Naive thymus-derived CD4-positive, alpha-beta T cell (primary cell): ENCODE measurements around the gene SLC8A2. TPM values are rescaled to one million over a fixed set of nuclear protein-coding genes. Genes with fewer than 3 reads are reported as not detected.

Experiments used
- ATAC-seq: fragments of 150-1000 bp; cut with Tn5 transposase; 2 replicates; pipeline ENCODE4 v1.10.0; 2021; ENCODE audit warnings: mild to moderate bottlenecking, moderate library complexity
- CTCF ChIA-PET: fragments of 350-600 bp; sonication (Branson Sonifier 250); formaldehyde crosslinking; loops from one replicate; lab custom pipeline; 2021; ENCODE audit warnings: antibody characterized with exemption; lab: Charles Lee
- POLR2A ChIA-PET: fragments of 350-600 bp; sonication (Branson Sonifier 250); formaldehyde crosslinking; loops from one replicate; lab custom pipeline; 2021; ENCODE audit warnings: antibody characterized with exemption, inconsistent platforms; lab: Charles Lee
- DNase-seq, 9 donors: peaks; one replicate each; pipeline versions ENCODE4 v3.0.0 to v3.0.0-alpha.2; 2020 to 2022; ENCODE audit warnings: mixed read lengths in 1 of 9
- H3K27ac ChIP-seq: one replicate; pipeline ENCODE4 v1.7.0; 2013; ENCODE audit warnings: mild to moderate bottlenecking, low read depth, low read length, moderate library complexity
- H3K27me3 ChIP-seq, 2 donors: one replicate each; pipeline ENCODE4 v1.7.0; 2013; ENCODE audit warnings: low read length in 2 of 2, mild to moderate bottlenecking in 2 of 2, moderate library complexity in 2 of 2; ENCODE audit not compliant: control insufficient read depth in 2 of 2, insufficient read depth in 2 of 2
- H3K36me3 ChIP-seq, 3 experiments: 1 replicate in 2 of 3; 2 replicates in 1 of 3; pipeline ENCODE4 v1.7.0; 2013; ENCODE audit warnings: low read length in 3 of 3, mild to moderate bottlenecking in 3 of 3, moderate library complexity in 1 of 3; ENCODE audit not compliant: insufficient read depth in 3 of 3, control insufficient read depth in 2 of 3
- H3K4me1 ChIP-seq, 2 donors: one replicate each; pipeline ENCODE4 v1.7.0; 2013; ENCODE audit warnings: low read length in 2 of 2, mild to moderate bottlenecking in 2 of 2, moderate library complexity in 1 of 2; ENCODE audit not compliant: control insufficient read depth in 2 of 2, insufficient read depth in 2 of 2
- H3K4me3 ChIP-seq: 2 replicates; pipeline ENCODE4 v1.7.0; 2013; ENCODE audit warnings: mild to moderate bottlenecking, low read length
- H3K9me3 ChIP-seq, 3 experiments: 1 replicate in 2 of 3; 2 replicates in 1 of 3; pipeline ENCODE4 v1.7.0; 2013; ENCODE audit warnings: low read length in 3 of 3; ENCODE audit not compliant: control insufficient read depth in 2 of 3
- H3K27ac Mint-ChIP-seq, 9 donors: one replicate each; pipeline ENCODE4 v1.8.0; 2020 to 2022; ENCODE audit warnings: mixed read lengths in 9 of 9, mild to moderate bottlenecking in 8 of 9, moderate library complexity in 5 of 9, inconsistent platforms in 2 of 9
- H3K27me3 Mint-ChIP-seq, 5 donors: one replicate each; pipeline ENCODE4 v1.8.0; 2021 to 2022; ENCODE audit warnings: mixed read lengths in 5 of 5, mild to moderate bottlenecking in 1 of 5
- H3K36me3 Mint-ChIP-seq, 5 donors: one replicate each; pipeline ENCODE4 v1.8.0; 2020 to 2022; ENCODE audit warnings: mixed read lengths in 5 of 5, mild to moderate bottlenecking in 3 of 5, inconsistent platforms in 1 of 5
- H3K4me1 Mint-ChIP-seq, 7 donors: one replicate each; pipeline ENCODE4 v1.8.0; 2020 to 2022; ENCODE audit warnings: mixed read lengths in 7 of 7, mild to moderate bottlenecking in 3 of 7, inconsistent platforms in 1 of 7
- H3K4me3 Mint-ChIP-seq, 10 donors: one replicate each; pipeline ENCODE4 v1.8.0; 2020 to 2022; ENCODE audit warnings: mild to moderate bottlenecking in 10 of 10, mixed read lengths in 10 of 10, moderate library complexity in 6 of 10, inconsistent platforms in 2 of 10
- H3K9me3 Mint-ChIP-seq, 11 donors: one replicate each; pipeline ENCODE4 v1.8.0; 2020 to 2022; ENCODE audit warnings: mixed read lengths in 11 of 11, mild to moderate bottlenecking in 4 of 11, inconsistent platforms in 1 of 11, moderate library complexity in 1 of 11
- intact Hi-C, 2 donors: fragments of 100-400 bp; cut with micrococcal nuclease; formaldehyde crosslinking; loops; one replicate each; pipeline ENCODE4 v1.15.1; 2023
- polyA plus RNA-seq, 2 donors: library from polyadenylated mRNA; unstranded; fragments of 300-500 nt; fragmentation: Illumina TruSeq; gene quantifications; one replicate each; pipeline ENCODE4 v1.2.3, GENCODE V29; 2021
- total RNA-seq, 6 experiments: library from RNA in 5 of 6; stranded (reverse) in 5 of 6; gene quantifications; 1 replicate in 5 of 6; 2 replicates in 1 of 6; pipeline ENCODE4 v1.2.3 and lab custom pipeline; 2021 to 2026

Gene SLC8A2
- total and polyA plus RNA-seq, 7 experiments from 2014 or later: 0.05 to 0.19 (median 0.19) TPM; not detected in 4

DNA sequence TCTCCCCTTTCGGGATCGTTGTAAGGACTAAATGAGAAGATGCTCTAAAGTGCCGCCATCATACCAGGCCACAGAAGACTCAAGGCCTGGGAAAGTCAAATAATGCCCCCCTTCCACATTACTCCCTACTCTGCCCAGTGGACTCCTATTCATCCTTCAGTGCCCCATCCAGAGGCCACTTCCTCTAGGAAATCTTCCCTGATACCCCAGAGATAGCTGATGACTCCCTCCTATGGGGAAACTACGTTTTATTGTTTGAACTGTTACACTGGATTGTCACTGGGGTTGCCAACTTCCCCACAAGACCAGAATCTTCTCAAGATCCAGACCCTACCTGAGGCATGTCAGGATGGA, 66.5 kb downstream of the SLC8A2 start:
- H3K27ac ChIP-seq: no peak overlapping the region
- peak overlapping the region in 1 of 9 donors; percentile 76 for H3K27ac Mint-ChIP-seq
- H3K4me1 Mint-ChIP-seq: peaks cover 0 to 7% (median 0%) of the 10 kb centered on the region in 7 donors
- no peaks in the 10 kb centered on the region for H3K36me3 ChIP-seq
- peaks cover 30 to 61% (median 52%) of the 10 kb centered on the region in 5 donors for H3K27me3 Mint-ChIP-seq
- no peaks in the 10 kb centered on the region for H3K9me3 ChIP-seq
- H3K36me3 Mint-ChIP-seq: peaks cover 0 to 10% (median 5%) of the 10 kb centered on the region in 5 donors
- ATAC-seq (no peak), DNase-seq (no peak)
- intact Hi-C loops: no loop called here
- H3K4me3 ChIP-seq: no peak overlapping the region
- H3K9me3 Mint-ChIP-seq: peaks cover 0 to 10% (median 2%) of the 10 kb centered on the region in 11 donors
- H3K4me1 ChIP-seq: no peaks in the 10 kb centered on the region
- POLR2A ChIA-PET: no interaction called here
- no peak overlapping the region for H3K4me3 Mint-ChIP-seq
- peaks cover 0 to 2% of the 10 kb centered on the region in 2 donors for H3K27me3 ChIP-seq
- CTCF ChIA-PET: no interaction called here

DNA sequence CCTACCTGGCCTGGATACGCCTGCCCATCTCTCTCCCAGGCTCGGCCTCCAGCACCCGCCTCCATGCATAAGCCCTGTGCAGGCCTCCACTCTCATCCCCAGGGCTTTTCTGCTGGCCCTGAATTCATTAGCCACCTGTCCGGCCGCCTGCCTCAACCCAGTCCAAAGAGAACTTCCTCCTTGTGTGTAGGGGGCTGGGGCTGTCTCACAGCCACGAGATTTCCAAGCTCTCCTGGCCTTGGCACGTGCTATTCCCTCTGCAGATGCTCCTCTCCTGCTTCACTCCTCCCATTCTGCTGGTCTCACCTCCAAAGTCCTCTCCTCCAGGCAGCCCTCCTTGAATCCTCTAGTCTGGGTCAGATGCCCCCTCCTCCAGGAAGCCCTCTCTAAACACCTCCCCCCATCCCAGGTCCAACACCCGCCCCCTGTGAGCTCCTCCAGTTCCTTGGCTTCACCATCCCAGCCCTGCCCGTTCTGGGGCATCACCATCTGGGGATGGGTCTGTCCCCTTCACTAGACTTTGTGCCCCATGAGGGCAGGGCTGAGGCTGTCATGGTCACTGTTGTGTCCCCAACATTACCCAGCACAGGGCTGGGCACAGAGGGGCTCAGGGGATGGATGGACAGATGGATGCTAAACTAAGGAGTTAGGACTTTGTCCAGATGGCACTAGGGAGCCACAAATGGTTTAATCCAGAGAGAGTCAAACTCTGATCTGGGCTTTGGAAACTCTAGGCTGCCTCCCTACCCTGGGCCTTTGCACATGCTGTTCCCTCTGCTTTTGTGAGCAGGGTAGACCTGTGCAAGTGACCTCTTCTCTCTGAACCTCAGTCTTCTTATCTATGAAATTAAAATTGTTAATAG, 67.1 kb downstream of the SLC8A2 start:
- Mint-ChIP-seq H3K27ac (peak overlapping the region in 1 of 9 donors; percentile 76), H3K36me3 (peaks cover 0 to 10% (median 5%) of the 10 kb centered on the region in 5 donors), H3K4me1 (peaks cover 0 to 7% (median 0%) of the 10 kb centered on the region in 7 donors), H3K9me3 (peaks cover 0 to 10% (median 2%) of the 10 kb centered on the region in 11 donors), H3K27me3 (peaks cover 30 to 61% (median 52%) of the 10 kb centered on the region in 5 donors), H3K4me3 (no peak overlapping the region)
- ChIA-PET CTCF (no interaction called here), POLR2A (no interaction called here)
- intact Hi-C loops: no loop called here
- no peak for DNase-seq
- Histone ChIP-seq H3K36me3 (no peaks in the 10 kb centered on the region), H3K9me3 (no peaks in the 10 kb centered on the region), H3K27ac (no peak overlapping the region), H3K4me3 (no peak overlapping the region), H3K4me1 (no peaks in the 10 kb centered on the region), H3K27me3 (peaks cover 0 to 2% of the 10 kb centered on the region in 2 donors)
- no peak for ATAC-seq

DNA sequence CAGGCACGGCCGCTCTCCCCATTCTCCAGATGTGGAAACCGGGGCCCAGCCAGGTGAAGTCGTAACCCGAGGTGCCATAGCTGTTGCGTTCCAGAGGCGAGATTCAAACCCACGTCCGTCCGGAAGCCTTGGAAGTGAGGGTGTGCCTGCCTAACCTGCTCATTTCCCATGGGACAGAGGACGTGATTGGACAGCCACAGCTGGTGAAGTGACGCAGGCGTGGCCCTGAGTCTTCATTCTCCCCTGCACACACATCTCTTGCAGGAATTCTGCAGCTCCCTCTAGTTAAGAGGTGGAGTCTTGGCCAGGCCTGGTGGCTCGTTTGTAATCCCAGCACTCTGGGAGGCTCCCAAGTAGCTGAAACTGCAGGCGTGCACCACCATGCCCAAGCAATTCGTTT, 69.2 kb downstream of the SLC8A2 start:
- ATAC-seq: no peak
- no peaks in the 10 kb centered on the region for H3K36me3 ChIP-seq
- no peak overlapping the region for H3K27ac ChIP-seq
- no peak overlapping the region for H3K27ac Mint-ChIP-seq
- POLR2A ChIA-PET: no interaction called here
- CTCF ChIA-PET: no interaction called here
- H3K4me1 ChIP-seq: no peaks in the 10 kb centered on the region
- peaks cover 0 to 7% (median 0%) of the 10 kb centered on the region in 7 donors for H3K4me1 Mint-ChIP-seq
- no peaks in the 10 kb centered on the region for H3K27me3 ChIP-seq
- peaks cover 0 to 10% (median 0%) of the 10 kb centered on the region in 5 donors for H3K36me3 Mint-ChIP-seq
- H3K9me3 Mint-ChIP-seq: peaks cover 0 to 5% (median 0%) of the 10 kb centered on the region in 11 donors
- no peak for DNase-seq
- H3K4me3 Mint-ChIP-seq: no peak overlapping the region
- no peak overlapping the region for H3K4me3 ChIP-seq
- intact Hi-C loops: no loop called here
- no peaks in the 10 kb centered on the region for H3K9me3 ChIP-seq
- H3K27me3 Mint-ChIP-seq: peaks cover 22 to 47% (median 35%) of the 10 kb centered on the region in 5 donors

DNA sequence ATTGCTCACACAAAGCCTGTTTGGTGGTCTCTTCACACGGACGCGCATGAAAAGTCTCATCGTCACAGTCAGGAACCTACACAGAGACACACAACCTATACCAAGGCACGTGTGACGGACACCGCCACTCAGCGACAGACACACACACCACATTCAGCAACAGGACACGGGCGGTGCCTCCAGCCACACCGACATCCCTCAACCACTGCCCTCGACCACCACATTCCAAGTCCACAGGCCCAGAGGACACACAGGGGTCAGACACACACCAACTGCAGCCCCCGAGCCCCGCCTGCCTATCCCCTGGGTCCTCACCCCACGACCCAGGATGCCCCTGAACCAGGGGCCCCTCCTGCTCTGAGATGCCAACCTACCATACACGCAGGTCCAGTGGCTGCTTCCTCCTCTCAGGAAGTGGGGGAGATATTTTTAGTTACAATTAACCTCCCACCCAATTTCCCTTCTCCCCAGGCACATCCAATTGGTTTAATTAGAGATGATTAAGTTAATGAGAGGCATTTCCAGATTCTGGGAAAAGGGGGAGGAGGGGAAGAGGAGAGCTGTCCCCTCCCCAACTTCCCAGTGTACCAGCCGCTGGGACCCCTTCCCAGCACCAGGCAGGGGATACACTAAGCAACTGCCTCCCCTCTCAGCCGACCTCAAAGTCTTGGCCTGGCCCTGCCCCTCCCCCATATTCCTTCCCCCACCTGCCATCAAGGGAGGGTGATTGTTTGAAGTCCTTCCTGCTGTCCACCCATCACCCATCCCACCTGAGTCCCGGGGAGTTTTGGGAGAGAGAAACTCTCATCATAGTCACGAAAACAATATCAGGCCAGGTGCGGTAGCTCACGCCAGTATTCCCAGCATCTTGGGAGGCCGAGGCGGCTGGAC, 72.7 kb downstream of the SLC8A2 start:
- intact Hi-C loops: no loop called here

DNA sequence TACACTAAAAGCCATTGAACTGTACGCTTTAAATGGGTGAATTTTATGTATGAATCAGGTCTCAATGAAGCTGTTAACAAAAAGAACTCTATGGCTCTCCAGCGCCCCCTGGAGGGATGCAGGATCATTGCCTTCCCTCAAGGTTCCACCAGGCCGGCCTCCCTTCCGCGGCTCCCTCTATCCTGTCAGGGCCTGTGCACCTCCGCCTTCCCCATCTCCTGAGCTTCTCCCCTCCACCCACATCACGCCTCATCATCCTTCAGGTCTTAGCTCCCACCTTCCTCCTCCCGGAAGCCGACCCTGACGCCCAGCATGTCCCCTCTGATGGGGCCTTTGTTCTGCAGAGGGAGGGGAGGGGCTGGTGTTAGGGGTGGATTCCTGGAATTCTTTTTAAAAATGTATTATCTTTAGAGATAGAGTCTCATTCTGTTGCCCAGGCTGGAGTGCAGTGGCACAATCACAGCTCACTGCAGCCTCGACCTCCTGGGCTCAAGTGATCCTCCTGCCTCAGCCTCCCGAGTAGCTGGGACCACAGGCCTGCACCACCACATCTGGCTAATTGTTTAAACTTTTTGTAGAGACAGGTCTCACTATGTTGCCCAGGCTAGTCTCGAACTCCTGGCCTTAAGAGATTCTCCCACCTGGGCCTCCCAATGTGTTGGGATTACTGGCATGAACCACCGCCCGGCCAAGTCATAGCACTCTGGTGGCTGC, 80.0 kb downstream of the SLC8A2 start:
- Mint-ChIP-seq H3K27me3 (peaks cover 7 to 21% (median 16%) of the 10 kb centered on the region in 5 donors), H3K4me3 (peak overlapping the region in 1 of 10 donors; percentile 17), H3K27ac (peak overlapping the region in 1 of 9 donors; percentile 67), H3K9me3 (no peaks in the 10 kb centered on the region), H3K36me3 (no peaks in the 10 kb centered on the region), H3K4me1 (peaks cover 0 to 5% (median 0%) of the 10 kb centered on the region in 7 donors)
- ChIA-PET CTCF (interaction anchor here (0.6 to 4.6 kb wide), 14 partner anchors 9 to 246 kb away, joined by 3 to 34 read pairs (median 4); partner anchors contain the start of gene DHX34), POLR2A (interaction anchor here (0.7 kb wide), 1 partner anchor 107 kb away, joined by 3 read pairs; no protein-coding TSS in a partner anchor)
- H3K9me3 ChIP-seq: no peaks in the 10 kb centered on the region
- no peaks in the 10 kb centered on the region for H3K36me3 ChIP-seq
- no peak overlapping the region for H3K4me3 ChIP-seq
- no peak overlapping the region for H3K27ac ChIP-seq
- intact Hi-C loops: loop anchor here (1.0 to 2.0 kb wide), 3 partner anchors 35 to 107 kb away; no protein-coding TSS in a partner anchor
- DNase-seq (peak; percentile 56 to 80 (median 74)), ATAC-seq (peak; percentile 68)
- H3K4me1 ChIP-seq: no peaks in the 10 kb centered on the region
- no peaks in the 10 kb centered on the region for H3K27me3 ChIP-seq

More for the DNA sequence above, 72.7 kb downstream of the SLC8A2 start:
- Mint-ChIP-seq H3K4me1 (peaks cover 0 to 1% (median 0%) of the 10 kb centered on the region in 7 donors), H3K27me3 (peaks cover 12 to 23% (median 15%) of the 10 kb centered on the region in 5 donors), H3K36me3 (peaks cover 0 to 4% (median 0%) of the 10 kb centered on the region in 5 donors), H3K27ac (peak overlapping the region in 1 of 9 donors; percentile 26), H3K4me3 (no peak overlapping the region), H3K9me3 (no peaks in the 10 kb centered on the region)
- POLR2A ChIA-PET: no interaction called here
- Histone ChIP-seq H3K27me3 (no peaks in the 10 kb centered on the region), H3K27ac (no peak overlapping the region), H3K9me3 (no peaks in the 10 kb centered on the region), H3K4me3 (no peak overlapping the region), H3K36me3 (no peaks in the 10 kb centered on the region), H3K4me1 (no peaks in the 10 kb centered on the region)
- CTCF ChIA-PET: no interaction called here
- ATAC-seq (no peak), DNase-seq (no peak)
